K562 (cell line): ENCODE results near the gene GUCA1A.

Experiments used
- CHD1 ChIP-seq: fragments of 200-600 bp; sonication (generic); IDR thresholded peaks from one replicate; pipeline ENCODE4 v1.6.1; 2012; ENCODE audit warnings: mild to moderate bottlenecking, moderate library complexity, low read length, inconsistent platforms
- EZH2 ChIP-seq: IDR thresholded peaks from 2 replicates; pipeline ENCODE4 v1.6.1; 2012; ENCODE audit warnings: low read depth, mild to moderate bottlenecking, inconsistent platforms, low read length, borderline replicate concordance
- HSF4 ChIP-seq: fragments of 250-450 bp; sonication (Bioruptor Pico); IDR thresholded peaks from 2 replicates; pipeline ENCODE4 v2.1.2; 2022; ENCODE audit warnings: mild to moderate bottlenecking, moderate library complexity, borderline replicate concordance
- LEF1 ChIP-seq: fragments of 450-650 bp; IDR thresholded peaks from 2 replicates; pipeline ENCODE4 v1.6.1; 2016; ENCODE audit warnings: mild to moderate bottlenecking
- PKNOX1 ChIP-seq: fragments of 450-650 bp; IDR thresholded peaks from 2 replicates; pipeline ENCODE4 v1.6.1; 2016
- SRF ChIP-seq, 2 experiments: fragments of 250-450, 450-650 bp in 1 of 2; sonication (Bioruptor Pico) in 1 of 2; sonication (generic) in 1 of 2; formaldehyde crosslinking; IDR thresholded peaks; 2 replicates each; pipeline versions ENCODE4 v1.5.0 to v1.5.1; 2020 to 2022; ENCODE audit warnings: mild to moderate bottlenecking in 1 of 2, missing genetic modification reagents in 1 of 2
- ZNF121 ChIP-seq: sonication (generic); formaldehyde crosslinking; conservative IDR thresholded peaks from 2 replicates; pipeline ENCODE4 v1.8.0; 2022; ENCODE audit warnings: missing genetic modification reagents
- TF ChIP-seq, protein P1 (sequence below), 3 experiments: fragments of 200-800 bp in 1 of 3; fragments of 250-450 bp in 1 of 3; fragments of 450-650 bp in 1 of 3; sonication (Bioruptor Pico) in 1 of 3; sonication (Bioruptor generic) in 1 of 3; formaldehyde crosslinking in 1 of 3; IDR thresholded peaks; 2 replicates each; pipeline versions ENCODE4 v1.6.1 to v1.8.0; 2016 to 2022; ENCODE audit warnings: mild to moderate bottlenecking in 2 of 3, missing genetic modification characterization in 2 of 3, missing compliant biosample characterization in 1 of 3, moderate library complexity in 1 of 3
- TF ChIP-seq, protein P2 (sequence below), 3 experiments: IDR thresholded peaks in 2 of 3; conservative IDR thresholded peaks in 1 of 3; 2 replicates each; pipeline ENCODE4 v1.5.1; 2011 to 2012; ENCODE audit warnings: low read length in 3 of 3, mild to moderate bottlenecking in 3 of 3, control low read depth in 2 of 3, improper control_type of control experiment in 1 of 3, inconsistent platforms in 1 of 3, low read depth in 1 of 3, mixed read lengths in 1 of 3, moderate library complexity in 1 of 3; ENCODE audit not compliant: insufficient read depth in 2 of 3
- TF ChIP-seq, protein P3 (sequence below): fragments of 250-450 bp; sonication (Bioruptor Pico); IDR thresholded peaks from 2 replicates; pipeline ENCODE4 v1.5.0; 2020; ENCODE audit warnings: mild to moderate bottlenecking, borderline replicate concordance

GRCh38 chr6:42156638-42157037, 16.5 kb upstream of the GUCA1A start:
- TF ChIP-seq HSF4 (CRISPR knock-in tag), result no peak
- TF ChIP-seq, protein P1, sequence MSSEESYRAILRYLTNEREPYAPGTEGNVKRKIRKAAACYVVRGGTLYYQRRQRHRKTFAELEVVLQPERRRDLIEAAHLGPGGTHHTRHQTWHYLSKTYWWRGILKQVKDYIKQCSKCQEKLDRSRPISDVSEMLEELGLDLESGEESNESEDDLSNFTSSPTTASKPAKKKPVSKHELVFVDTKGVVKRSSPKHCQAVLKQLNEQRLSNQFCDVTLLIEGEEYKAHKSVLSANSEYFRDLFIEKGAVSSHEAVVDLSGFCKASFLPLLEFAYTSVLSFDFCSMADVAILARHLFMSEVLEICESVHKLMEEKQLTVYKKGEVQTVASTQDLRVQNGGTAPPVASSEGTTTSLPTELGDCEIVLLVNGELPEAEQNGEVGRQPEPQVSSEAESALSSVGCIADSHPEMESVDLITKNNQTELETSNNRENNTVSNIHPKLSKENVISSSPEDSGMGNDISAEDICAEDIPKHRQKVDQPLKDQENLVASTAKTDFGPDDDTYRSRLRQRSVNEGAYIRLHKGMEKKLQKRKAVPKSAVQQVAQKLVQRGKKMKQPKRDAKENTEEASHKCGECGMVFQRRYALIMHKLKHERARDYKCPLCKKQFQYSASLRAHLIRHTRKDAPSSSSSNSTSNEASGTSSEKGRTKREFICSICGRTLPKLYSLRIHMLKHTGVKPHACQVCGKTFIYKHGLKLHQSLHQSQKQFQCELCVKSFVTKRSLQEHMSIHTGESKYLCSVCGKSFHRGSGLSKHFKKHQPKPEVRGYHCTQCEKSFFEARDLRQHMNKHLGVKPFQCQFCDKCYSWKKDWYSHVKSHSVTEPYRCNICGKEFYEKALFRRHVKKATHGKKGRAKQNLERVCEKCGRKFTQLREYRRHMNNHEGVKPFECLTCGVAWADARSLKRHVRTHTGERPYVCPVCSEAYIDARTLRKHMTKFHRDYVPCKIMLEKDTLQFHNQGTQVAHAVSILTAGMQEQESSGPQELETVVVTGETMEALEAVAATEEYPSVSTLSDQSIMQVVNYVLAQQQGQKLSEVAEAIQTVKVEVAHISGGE (CRISPR knock-in tag; IDR thresholded peaks at IDR 0.05), result no peak
- TF ChIP-seq SRF (CRISPR knock-in tag; IDR thresholded peaks at IDR 0.05), result no peak
- TF ChIP-seq LEF1, result no peak
- TF ChIP-seq, protein P2, sequence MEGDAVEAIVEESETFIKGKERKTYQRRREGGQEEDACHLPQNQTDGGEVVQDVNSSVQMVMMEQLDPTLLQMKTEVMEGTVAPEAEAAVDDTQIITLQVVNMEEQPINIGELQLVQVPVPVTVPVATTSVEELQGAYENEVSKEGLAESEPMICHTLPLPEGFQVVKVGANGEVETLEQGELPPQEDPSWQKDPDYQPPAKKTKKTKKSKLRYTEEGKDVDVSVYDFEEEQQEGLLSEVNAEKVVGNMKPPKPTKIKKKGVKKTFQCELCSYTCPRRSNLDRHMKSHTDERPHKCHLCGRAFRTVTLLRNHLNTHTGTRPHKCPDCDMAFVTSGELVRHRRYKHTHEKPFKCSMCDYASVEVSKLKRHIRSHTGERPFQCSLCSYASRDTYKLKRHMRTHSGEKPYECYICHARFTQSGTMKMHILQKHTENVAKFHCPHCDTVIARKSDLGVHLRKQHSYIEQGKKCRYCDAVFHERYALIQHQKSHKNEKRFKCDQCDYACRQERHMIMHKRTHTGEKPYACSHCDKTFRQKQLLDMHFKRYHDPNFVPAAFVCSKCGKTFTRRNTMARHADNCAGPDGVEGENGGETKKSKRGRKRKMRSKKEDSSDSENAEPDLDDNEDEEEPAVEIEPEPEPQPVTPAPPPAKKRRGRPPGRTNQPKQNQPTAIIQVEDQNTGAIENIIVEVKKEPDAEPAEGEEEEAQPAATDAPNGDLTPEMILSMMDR (IDR thresholded peaks at IDR 0.05 in 2 of 3, conservative IDR thresholded peaks at IDR 0.05 in 1 of 3; ENCODE audit: insufficient read depth in 2 of 3, low read depth in 1 of 3, low read length in 3 of 3), result no peak
- TF ChIP-seq, protein P3, sequence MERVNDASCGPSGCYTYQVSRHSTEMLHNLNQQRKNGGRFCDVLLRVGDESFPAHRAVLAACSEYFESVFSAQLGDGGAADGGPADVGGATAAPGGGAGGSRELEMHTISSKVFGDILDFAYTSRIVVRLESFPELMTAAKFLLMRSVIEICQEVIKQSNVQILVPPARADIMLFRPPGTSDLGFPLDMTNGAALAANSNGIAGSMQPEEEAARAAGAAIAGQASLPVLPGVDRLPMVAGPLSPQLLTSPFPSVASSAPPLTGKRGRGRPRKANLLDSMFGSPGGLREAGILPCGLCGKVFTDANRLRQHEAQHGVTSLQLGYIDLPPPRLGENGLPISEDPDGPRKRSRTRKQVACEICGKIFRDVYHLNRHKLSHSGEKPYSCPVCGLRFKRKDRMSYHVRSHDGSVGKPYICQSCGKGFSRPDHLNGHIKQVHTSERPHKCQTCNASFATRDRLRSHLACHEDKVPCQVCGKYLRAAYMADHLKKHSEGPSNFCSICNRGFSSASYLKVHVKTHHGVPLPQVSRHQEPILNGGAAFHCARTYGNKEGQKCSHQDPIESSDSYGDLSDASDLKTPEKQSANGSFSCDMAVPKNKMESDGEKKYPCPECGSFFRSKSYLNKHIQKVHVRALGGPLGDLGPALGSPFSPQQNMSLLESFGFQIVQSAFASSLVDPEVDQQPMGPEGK, result no peak
- no peak for TF ChIP-seq EZH2
- no peak for TF ChIP-seq CHD1
- TF ChIP-seq ZNF121 (CRISPR knock-in tag), result no peak
- TF ChIP-seq PKNOX1, result no peak
